ENCODE data around the gene HSDL1. TPM values are rescaled to one million over a fixed set of nuclear protein-coding genes. Genes with fewer than 3 reads are reported as not detected.

Gene HSDL1
- polyA plus RNA-seq, 6 donors from 2014 or later = 3.5 to 15.5 (median 13.7) TPM

DNA sequence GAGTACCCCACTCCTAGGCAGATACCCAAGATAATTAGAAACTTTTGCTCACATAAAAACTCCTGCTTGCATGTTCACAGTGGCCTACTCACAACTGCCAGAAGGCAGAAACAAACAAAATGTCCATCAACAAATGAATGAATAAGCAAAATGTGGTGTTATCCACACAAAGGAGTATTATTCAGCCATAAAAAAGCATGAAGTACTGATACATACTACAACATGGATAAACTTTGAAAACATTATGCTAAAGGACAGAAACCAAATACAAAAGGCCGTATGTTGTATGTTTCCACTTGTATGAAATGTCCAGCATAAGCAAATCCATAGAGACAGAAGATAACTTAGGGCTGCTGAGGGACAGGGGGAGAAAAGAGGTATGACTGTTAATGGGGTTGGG is 1.9 kb downstream of the HSDL1 start:
- H3K36me3 Mint-ChIP-seq = no peaks in the 10 kb centered on the region
- H3K4me3 Mint-ChIP-seq = peak overlapping the region in 5 of 8 donors; percentile 25 to 97 (median 75)
- H3K27me3 Mint-ChIP-seq = peaks cover 0 to 5% (median 4%) of the 10 kb centered on the region in 3 donors
- DNase-seq (no peak), ATAC-seq (ENCODE audit: low read depth in 2 of 2) (no peak)
- peak overlapping the region in 1 of 6 donors; percentile 22 for H3K27ac Mint-ChIP-seq
- no peaks in the 10 kb centered on the region for H3K9me3 Mint-ChIP-seq
- H3K4me1 Mint-ChIP-seq = peaks cover 20 to 34% (median 28%) of the 10 kb centered on the region in 3 donors

DNA sequence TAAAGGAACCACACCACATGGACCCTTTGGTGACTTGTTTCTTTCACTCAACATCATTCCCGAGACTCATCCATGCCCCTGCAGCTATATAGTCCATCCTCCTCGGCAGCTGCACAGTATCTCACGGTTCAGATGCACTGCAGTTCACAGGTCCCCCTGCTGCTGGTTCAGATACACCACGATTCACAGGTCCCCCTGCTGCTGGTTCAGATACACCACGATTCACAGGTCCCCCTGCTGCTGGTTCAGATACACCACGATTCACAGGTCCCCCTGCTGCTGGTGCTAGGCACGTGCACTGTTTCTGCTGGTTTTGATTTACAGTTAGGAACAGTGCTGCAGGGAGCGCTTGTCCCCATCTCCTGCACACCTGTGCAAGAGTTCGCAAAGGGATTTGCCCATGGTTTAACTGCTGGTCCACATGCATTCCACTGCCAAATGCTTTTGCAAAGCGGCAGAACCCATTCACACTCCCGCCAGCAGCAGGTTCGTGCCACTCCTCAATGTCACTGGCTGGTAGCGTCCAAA is 3.8 kb downstream of the HSDL1 start:
- Mint-ChIP-seq H3K27ac (no peak overlapping the region), H3K4me3 (no peak overlapping the region), H3K9me3 (no peaks in the 10 kb centered on the region), H3K27me3 (peaks cover 0 to 2% (median 0%) of the 10 kb centered on the region in 3 donors), H3K4me1 (peaks cover 30 to 37% (median 33%) of the 10 kb centered on the region in 3 donors), H3K36me3 (no peaks in the 10 kb centered on the region)
- ATAC-seq (ENCODE audit: low read depth in 2 of 2) (peak in 1 of 2 donors; percentile 10), DNase-seq (no peak)

DNA sequence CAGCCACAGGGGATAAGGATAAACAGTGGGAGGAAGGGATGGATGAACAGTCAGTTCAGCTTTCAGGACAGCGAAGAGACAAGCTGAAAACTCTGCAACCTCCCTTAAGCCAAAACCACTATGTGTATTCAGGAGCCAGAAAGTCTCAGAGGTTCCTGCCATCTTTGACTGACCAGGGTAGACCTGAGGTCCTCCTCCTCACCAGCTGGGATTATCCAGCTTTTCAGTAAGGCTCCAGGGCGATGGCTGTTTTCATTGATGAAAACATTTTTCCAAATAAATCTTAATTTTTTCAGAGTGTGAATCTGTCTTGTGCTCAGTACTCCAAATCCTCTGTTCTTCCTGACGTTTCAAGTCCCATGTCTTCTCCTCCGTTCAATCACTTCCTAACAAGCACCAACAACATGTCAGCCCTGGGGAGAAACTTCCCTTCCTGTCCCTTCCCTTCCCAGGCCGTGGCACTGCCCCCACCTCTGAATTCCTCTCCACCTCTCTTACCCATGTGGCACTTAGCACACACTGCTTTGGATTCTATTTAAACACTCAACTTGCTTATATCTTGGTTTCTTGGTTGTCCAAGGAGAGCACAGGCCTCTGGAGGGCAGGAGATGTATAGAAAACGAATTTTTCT is 5.2 kb downstream of the HSDL1 start:
- no peak for DNase-seq
- Mint-ChIP-seq H3K9me3 (no peaks in the 10 kb centered on the region), H3K4me1 (peaks cover 35 to 43% (median 41%) of the 10 kb centered on the region in 3 donors), H3K36me3 (no peaks in the 10 kb centered on the region), H3K4me3 (no peak overlapping the region), H3K27me3 (no peaks in the 10 kb centered on the region), H3K27ac (no peak overlapping the region)
- no peak for ATAC-seq (ENCODE audit: low read depth in 2 of 2)

- Mint-ChIP-seq H3K27ac (peak overlapping the region in 3 of 6 donors; percentile 28 to 79 (median 47)), H3K36me3 (no peaks in the 10 kb centered on the region), H3K4me3 (no peak overlapping the region), H3K9me3 (no peaks in the 10 kb centered on the region), H3K4me1 (peaks cover 30 to 40% (median 38%) of the 10 kb centered on the region in 3 donors), H3K27me3 (no peaks in the 10 kb centered on the region)
- no peak for DNase-seq
- ATAC-seq (ENCODE audit: low read depth in 2 of 2) = no peak
These were observed 6.0 kb downstream of the HSDL1 start for GRCh38 chr16:84138824-84139627.

DNA sequence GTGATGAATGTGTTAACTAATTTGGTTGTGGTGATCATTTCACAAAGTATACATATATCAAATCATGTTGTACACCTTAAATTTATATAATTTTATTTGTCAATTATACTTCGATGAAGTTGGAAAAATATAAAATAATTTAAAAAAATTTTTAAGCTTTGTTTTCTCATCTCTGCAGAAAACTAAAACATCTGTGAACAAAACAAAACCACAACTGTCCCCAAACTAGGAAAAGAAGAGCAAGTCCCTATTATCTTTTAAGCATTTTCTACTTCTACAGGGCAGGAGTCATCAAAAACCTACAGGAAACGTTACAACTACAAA is 6.5 kb downstream of the HSDL1 start:
- H3K4me1 Mint-ChIP-seq = peaks cover 27 to 40% (median 36%) of the 10 kb centered on the region in 3 donors
- H3K27ac Mint-ChIP-seq = no peak overlapping the region
- H3K36me3 Mint-ChIP-seq = no peaks in the 10 kb centered on the region
- ATAC-seq (ENCODE audit: low read depth in 2 of 2) (no peak), DNase-seq (no peak)
- H3K4me3 Mint-ChIP-seq = no peak overlapping the region
- H3K27me3 Mint-ChIP-seq = no peaks in the 10 kb centered on the region
- no peaks in the 10 kb centered on the region for H3K9me3 Mint-ChIP-seq

GRCh38 chr16:84137769-84138357 is 7.1 kb downstream of the HSDL1 start:
- H3K9me3 Mint-ChIP-seq = no peaks in the 10 kb centered on the region
- H3K4me3 Mint-ChIP-seq = no peak overlapping the region
- DNase-seq = no peak
- H3K27ac Mint-ChIP-seq = no peak overlapping the region
- no peaks in the 10 kb centered on the region for H3K27me3 Mint-ChIP-seq
- H3K36me3 Mint-ChIP-seq = no peaks in the 10 kb centered on the region
- peaks cover 25 to 40% (median 37%) of the 10 kb centered on the region in 3 donors for H3K4me1 Mint-ChIP-seq
- no peak for ATAC-seq (ENCODE audit: low read depth in 2 of 2)

DNA sequence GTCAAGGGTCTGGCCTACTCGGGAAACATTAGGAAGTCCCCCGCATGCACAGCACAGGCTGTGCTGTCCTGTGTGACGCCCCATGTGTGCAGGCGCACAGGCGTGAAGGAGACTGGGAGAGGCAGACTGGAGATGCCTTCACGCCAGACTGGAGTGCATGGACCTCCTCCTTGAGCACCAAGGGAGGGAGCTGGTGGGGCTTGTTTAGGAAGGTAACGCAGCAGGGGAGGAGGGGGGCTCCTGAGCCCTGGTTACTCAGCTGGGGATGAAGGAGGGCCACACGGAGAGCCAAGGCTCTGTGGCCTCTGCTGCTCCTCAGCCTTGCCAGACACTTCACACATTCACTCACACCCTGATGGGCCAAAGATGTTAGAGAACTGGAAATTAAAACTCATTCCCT is 7.7 kb downstream of the HSDL1 start:
- no peaks in the 10 kb centered on the region for H3K36me3 Mint-ChIP-seq
- no peak overlapping the region for H3K4me3 Mint-ChIP-seq
- no peak for ATAC-seq (ENCODE audit: low read depth in 2 of 2)
- H3K4me1 Mint-ChIP-seq = peaks cover 30 to 44% (median 43%) of the 10 kb centered on the region in 3 donors
- H3K27ac Mint-ChIP-seq = no peak overlapping the region
- no peaks in the 10 kb centered on the region for H3K9me3 Mint-ChIP-seq
- H3K27me3 Mint-ChIP-seq = no peaks in the 10 kb centered on the region
- no peak for DNase-seq

GRCh38 chr16:84136331-84137125 is 8.4 kb downstream of the HSDL1 start:
- Mint-ChIP-seq H3K9me3 (no peaks in the 10 kb centered on the region), H3K36me3 (no peaks in the 10 kb centered on the region), H3K27ac (peak overlapping the region in 2 of 6 donors; percentile 73 to 76), H3K27me3 (no peaks in the 10 kb centered on the region), H3K4me3 (no peak overlapping the region), H3K4me1 (peaks cover 30 to 42% (median 39%) of the 10 kb centered on the region in 3 donors)
- ATAC-seq (ENCODE audit: low read depth in 2 of 2) = no peak
- no peak for DNase-seq

GRCh38 chr16:84132527-84133285 is 12.3 kb downstream of the HSDL1 start:
- peak; percentile 92 to 93 for ATAC-seq (ENCODE audit: low read depth in 2 of 2)
- peak overlapping the region in 5 of 6 donors; percentile 1 to 73 (median 59) for H3K27ac Mint-ChIP-seq
- H3K9me3 Mint-ChIP-seq = no peaks in the 10 kb centered on the region
- H3K4me3 Mint-ChIP-seq = peak overlapping the region in 4 of 8 donors; percentile 4 to 59 (median 27)
- H3K4me1 Mint-ChIP-seq = peaks cover 18 to 33% (median 29%) of the 10 kb centered on the region in 3 donors
- peaks cover 7 to 13% of the 10 kb centered on the region in 2 donors for H3K36me3 Mint-ChIP-seq
- H3K27me3 Mint-ChIP-seq = no peaks in the 10 kb centered on the region
- DNase-seq = peak; percentile 17

- no peak for DNase-seq
- no peak for ATAC-seq (ENCODE audit: low read depth in 2 of 2)
- peaks cover 7 to 13% of the 10 kb centered on the region in 2 donors for H3K36me3 Mint-ChIP-seq
- no peak overlapping the region for H3K4me3 Mint-ChIP-seq
- H3K27ac Mint-ChIP-seq = peak overlapping the region in 4 of 6 donors; percentile 13 to 72 (median 58)
- no peaks in the 10 kb centered on the region for H3K9me3 Mint-ChIP-seq
- no peaks in the 10 kb centered on the region for H3K27me3 Mint-ChIP-seq
- H3K4me1 Mint-ChIP-seq = peaks cover 15 to 29% (median 16%) of the 10 kb centered on the region in 3 donors
These were observed 13.9 kb downstream of the HSDL1 start for GRCh38 chr16:84131117-84131516.

DNA sequence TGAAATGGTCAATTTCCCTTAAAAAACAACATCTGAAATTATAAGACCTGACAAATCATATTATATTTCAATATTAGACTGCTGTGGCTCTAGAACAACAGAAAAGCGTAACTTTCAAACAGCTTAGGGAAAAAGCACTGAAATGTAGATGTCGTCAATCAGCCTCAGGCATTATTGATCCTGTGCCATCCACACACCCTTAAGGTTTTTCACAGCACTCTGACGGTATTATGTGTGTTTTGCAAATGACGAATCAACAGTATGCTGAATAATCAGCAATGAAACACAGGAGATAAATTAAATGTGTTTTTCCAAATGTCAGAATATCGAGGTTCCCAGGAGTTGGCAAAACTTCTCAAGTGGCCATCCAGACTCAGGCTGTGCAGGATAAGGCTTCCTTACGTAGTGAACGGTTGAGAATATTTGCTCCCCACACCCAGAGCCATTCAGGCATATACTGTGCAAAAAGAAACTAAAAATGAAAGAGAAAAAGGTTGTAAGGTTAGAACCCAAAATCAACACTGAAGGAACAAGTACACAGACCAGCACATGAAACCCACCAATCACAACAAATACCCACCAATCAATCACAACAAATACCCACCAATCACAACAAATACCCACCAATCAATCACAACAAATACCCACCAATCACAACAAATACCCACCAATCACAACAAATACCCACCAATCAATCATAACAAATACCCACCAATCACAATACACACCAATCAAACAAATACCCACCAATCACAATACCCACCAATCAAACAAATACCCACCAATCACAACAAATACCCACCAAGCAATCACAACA is 20.5 kb downstream of the HSDL1 start:
- ATAC-seq (ENCODE audit: low read depth in 2 of 2) (peak; percentile 39 to 46), DNase-seq (no peak)
- Mint-ChIP-seq H3K4me3 (peak overlapping the region in 1 of 8 donors; percentile 12), H3K4me1 (peaks cover 4 to 15% (median 12%) of the 10 kb centered on the region in 3 donors), H3K9me3 (no peaks in the 10 kb centered on the region), H3K27ac (peak overlapping the region in 4 of 6 donors; percentile 49 to 83 (median 78)), H3K36me3 (peaks cover 0 to 2% of the 10 kb centered on the region in 2 donors), H3K27me3 (no peaks in the 10 kb centered on the region)

DNA sequence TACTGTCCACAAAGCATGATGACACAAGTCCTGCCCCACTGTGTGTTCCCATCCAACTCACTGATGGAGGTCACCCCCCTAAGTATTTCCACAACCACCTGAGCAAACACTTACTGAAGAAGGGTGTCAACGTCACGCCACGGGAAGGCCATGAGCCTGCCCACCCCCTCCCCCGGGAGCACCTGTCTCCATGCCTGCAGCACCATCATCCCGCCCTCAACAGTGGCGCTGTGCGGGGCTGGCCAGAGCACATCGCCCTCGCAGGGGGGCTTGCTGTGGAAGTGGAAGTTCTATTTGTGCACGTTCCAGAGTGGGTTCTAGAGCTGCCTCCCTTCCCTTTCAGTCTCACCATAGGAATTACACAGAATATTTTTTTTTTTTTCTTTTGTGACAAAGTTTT is 24.0 kb downstream of the HSDL1 start:
- peaks cover 8 to 22% (median 17%) of the 10 kb centered on the region in 3 donors for H3K4me1 Mint-ChIP-seq
- ATAC-seq (ENCODE audit: low read depth in 2 of 2) (no peak), DNase-seq (no peak)
- no peaks in the 10 kb centered on the region for H3K36me3 Mint-ChIP-seq
- H3K27me3 Mint-ChIP-seq = no peaks in the 10 kb centered on the region
- H3K9me3 Mint-ChIP-seq = no peaks in the 10 kb centered on the region
- no peak overlapping the region for H3K27ac Mint-ChIP-seq
- H3K4me3 Mint-ChIP-seq = peak overlapping the region in 1 of 8 donors; percentile 54
